HG03135 (cell line): ENCODE measurements around the gene MAD1L1.

Experiments
- ATAC-seq: cut with Tn5 transposase; IDR thresholded peaks from one replicate; pipeline ENCODE4 v1.9.1; 2021; ENCODE audit warnings: mild to moderate bottlenecking, moderate library complexity; ENCODE audit not compliant: unreplicated experiment

Gene MAD1L1

GRCh38 chr7:1909476-1909875, 323.3 kb downstream of the MAD1L1 start:
- ATAC-seq, result no peak

- no peak for ATAC-seq
Measured at GRCh38 chr7:1908823-1909420, 323.8 kb downstream of the MAD1L1 start.

GRCh38 chr7:1907751-1908365, 324.9 kb downstream of the MAD1L1 start:
- ATAC-seq, result no peak

- no peak for ATAC-seq
Measured at GRCh38 chr7:1906988-1907745, 325.6 kb downstream of the MAD1L1 start.

- ATAC-seq, result no peak
Measured at GRCh38 chr7:1906087-1906830, 326.5 kb downstream of the MAD1L1 start.

- no peak for ATAC-seq
Measured at GRCh38 chr7:1902231-1902855, 330.4 kb downstream of the MAD1L1 start.

- no peak for ATAC-seq
Measured at GRCh38 chr7:1901431-1902210, 331.1 kb downstream of the MAD1L1 start.

- ATAC-seq, result no peak
Measured at GRCh38 chr7:1900847-1901246, 331.9 kb downstream of the MAD1L1 start.

GRCh38 chr7:1899951-1900762, 332.6 kb downstream of the MAD1L1 start:
- ATAC-seq, result no peak

- ATAC-seq, result no peak
Measured at GRCh38 chr7:1899196-1899595, 333.5 kb downstream of the MAD1L1 start.

- no peak for ATAC-seq
Measured at GRCh38 chr7:1898628-1899185, 334.0 kb downstream of the MAD1L1 start.

- no peak for ATAC-seq
Measured at GRCh38 chr7:1897861-1898627, 334.7 kb downstream of the MAD1L1 start.

- no peak for ATAC-seq
Measured at GRCh38 chr7:1897076-1897860, 335.5 kb downstream of the MAD1L1 start.

- no peak for ATAC-seq
Measured at GRCh38 chr7:1895664-1896515, 336.9 kb downstream of the MAD1L1 start.

GRCh38 chr7:1894906-1895663, 337.7 kb downstream of the MAD1L1 start:
- no peak for ATAC-seq

- ATAC-seq, result no peak
Measured at GRCh38 chr7:1894313-1894900, 338.3 kb downstream of the MAD1L1 start.
